Measurements from ENCODE around the gene SRL. TPM values are rescaled to one million over a fixed set of nuclear protein-coding genes. Genes with fewer than 3 reads are reported as not detected.
"Not testable (repeated sequence)": the region's sequence is repeated elsewhere in the genome, so short reads cannot be mapped to it uniquely, and the experiment has no call there.

SRL gene
- total RNA-seq, 1 donor from 2014 or later: not detected

DNA sequence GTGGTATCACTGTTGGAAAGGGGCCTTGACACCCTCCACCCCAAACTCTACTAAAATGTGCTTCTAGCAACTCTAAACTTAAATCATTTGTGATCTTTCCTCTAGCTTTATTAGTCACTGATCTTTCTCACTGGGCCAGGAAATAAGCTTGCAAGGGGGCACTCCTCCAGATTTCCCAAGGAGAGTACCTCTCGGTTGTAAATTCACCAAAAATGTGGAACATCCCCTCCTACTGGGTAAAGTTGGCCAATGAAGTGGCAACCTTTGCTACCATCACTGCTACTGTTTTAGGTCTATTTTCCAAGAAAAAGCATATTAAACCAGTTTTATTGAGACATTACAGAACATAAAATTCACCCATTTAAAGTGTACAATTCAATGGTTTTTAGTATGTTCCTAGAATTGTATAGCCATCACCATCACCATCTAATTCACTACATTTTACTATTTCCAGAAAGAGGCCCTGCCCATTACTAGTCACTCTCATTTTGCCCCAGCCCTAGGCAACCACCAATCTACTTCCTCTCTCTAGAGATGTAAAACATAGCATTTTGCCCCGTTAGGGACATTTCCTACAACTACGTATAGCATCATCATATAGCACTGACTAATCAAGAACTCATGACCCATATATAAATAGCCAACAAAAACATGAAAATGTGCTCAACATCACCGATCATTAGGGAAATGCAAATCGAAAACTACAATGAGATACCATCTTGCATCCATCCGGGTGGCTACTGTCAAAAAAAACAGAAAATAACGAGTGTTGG lies 81.0 kb downstream of the SRL start:
- H3K4me1 Mint-ChIP-seq (ENCODE audit: unreplicated experiment): no peaks in the 10 kb centered on the region
- TF ChIP-seq, protein P1, sequence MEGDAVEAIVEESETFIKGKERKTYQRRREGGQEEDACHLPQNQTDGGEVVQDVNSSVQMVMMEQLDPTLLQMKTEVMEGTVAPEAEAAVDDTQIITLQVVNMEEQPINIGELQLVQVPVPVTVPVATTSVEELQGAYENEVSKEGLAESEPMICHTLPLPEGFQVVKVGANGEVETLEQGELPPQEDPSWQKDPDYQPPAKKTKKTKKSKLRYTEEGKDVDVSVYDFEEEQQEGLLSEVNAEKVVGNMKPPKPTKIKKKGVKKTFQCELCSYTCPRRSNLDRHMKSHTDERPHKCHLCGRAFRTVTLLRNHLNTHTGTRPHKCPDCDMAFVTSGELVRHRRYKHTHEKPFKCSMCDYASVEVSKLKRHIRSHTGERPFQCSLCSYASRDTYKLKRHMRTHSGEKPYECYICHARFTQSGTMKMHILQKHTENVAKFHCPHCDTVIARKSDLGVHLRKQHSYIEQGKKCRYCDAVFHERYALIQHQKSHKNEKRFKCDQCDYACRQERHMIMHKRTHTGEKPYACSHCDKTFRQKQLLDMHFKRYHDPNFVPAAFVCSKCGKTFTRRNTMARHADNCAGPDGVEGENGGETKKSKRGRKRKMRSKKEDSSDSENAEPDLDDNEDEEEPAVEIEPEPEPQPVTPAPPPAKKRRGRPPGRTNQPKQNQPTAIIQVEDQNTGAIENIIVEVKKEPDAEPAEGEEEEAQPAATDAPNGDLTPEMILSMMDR (IDR thresholded peaks at IDR 0.05): no peak
- no peak for DNase-seq (ENCODE audit: extremely low spot score, unreplicated experiment)
- H3K27ac Mint-ChIP-seq (ENCODE audit: unreplicated experiment): no peak overlapping the region
- H3K36me3 Mint-ChIP-seq (ENCODE audit: unreplicated experiment): no peaks in the 10 kb centered on the region
- no peaks in the 10 kb centered on the region for H3K9me3 Mint-ChIP-seq (ENCODE audit: unreplicated experiment)
- peaks cover 4% of the 10 kb centered on the region for H3K27me3 Mint-ChIP-seq (ENCODE audit: unreplicated experiment)
- no peak overlapping the region for H3K4me3 Mint-ChIP-seq (ENCODE audit: unreplicated experiment)

DNA sequence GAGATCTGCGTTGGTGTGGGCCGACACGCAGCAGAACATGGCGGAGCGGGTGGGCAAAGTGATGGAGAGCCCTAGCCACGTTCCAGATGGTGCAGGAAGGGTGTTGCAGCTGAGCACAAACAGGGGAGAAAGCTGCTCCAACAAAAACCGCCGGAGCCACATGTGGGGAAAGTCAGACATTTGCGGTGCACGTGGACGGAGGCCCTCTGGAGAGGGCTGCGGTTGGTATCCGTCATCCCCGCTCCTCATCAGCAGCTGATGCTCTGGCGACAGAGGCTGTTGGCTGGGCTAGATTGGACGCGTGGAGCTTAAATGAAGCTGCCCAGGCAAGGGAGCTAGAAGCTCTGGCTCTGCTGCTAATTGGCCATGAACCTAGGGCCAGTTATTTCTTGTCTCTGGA lies 82.2 kb downstream of the SRL start:
- H3K27me3 Mint-ChIP-seq (ENCODE audit: unreplicated experiment): peaks cover 6% of the 10 kb centered on the region
- TF ChIP-seq, protein P1 (IDR thresholded peaks at IDR 0.05): no peak

DNA sequence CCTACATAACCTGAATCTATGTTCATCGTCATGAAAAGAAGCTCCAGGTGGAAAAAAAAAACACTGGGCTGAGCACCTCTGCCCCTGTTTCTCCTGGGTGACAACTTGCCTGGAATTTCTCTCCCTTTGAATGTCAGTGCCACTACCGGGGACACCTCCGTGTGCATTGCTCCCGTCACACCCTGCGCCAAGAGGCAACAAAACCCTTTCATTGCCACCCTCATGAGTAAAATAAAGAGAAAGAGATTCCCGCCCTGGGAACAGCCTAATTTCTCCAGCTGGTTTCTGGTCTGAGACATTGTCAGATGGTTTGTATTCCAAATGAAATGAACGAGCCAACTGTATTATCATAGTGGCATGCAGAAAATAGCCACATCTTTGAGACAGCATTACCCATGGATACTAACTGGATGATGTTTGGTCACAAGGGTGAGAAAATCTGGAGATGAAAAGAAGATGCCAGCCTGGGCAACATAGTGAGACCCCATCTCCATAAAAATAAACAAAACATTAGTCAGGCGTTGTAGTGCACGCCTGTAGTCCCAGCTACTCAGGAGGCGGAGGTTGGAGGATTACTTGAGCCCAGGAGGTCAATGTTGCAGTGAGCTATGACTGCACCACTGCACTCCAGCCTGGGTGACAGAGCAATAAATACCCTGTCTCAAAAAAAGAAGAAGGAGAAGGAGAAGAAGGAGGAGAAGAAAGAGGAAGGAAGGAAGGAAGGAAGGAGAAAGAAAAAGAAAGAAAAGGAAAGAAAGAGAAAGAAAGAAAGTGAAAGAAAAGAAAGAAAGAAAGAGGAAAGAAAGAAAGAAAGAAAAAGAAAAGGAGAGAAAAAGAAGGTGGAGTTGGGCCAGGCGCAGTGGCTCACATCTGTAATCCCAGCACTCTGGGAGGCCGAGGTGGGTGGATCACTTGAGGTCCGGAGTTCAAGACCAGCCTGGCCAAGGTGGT lies 83.5 kb downstream of the SRL start:
- Mint-ChIP-seq H3K4me1 (ENCODE audit: unreplicated experiment) (no peaks in the 10 kb centered on the region), H3K27ac (ENCODE audit: unreplicated experiment) (no peak overlapping the region), H3K4me3 (ENCODE audit: unreplicated experiment) (no peak overlapping the region), H3K36me3 (ENCODE audit: unreplicated experiment) (no peaks in the 10 kb centered on the region), H3K9me3 (ENCODE audit: unreplicated experiment) (no peaks in the 10 kb centered on the region), H3K27me3 (ENCODE audit: unreplicated experiment) (peaks cover 6% of the 10 kb centered on the region)
- TF ChIP-seq, protein P1 (IDR thresholded peaks at IDR 0.05): no peak
- DNase-seq (ENCODE audit: extremely low spot score, unreplicated experiment): no peak

More for the DNA sequence above, 82.2 kb downstream of the SRL start:
- DNase-seq (ENCODE audit: extremely low spot score, unreplicated experiment): no peak
- H3K4me1 Mint-ChIP-seq (ENCODE audit: unreplicated experiment): no peaks in the 10 kb centered on the region
- no peak overlapping the region for H3K27ac Mint-ChIP-seq (ENCODE audit: unreplicated experiment)
- H3K4me3 Mint-ChIP-seq (ENCODE audit: unreplicated experiment): no peak overlapping the region
- no peaks in the 10 kb centered on the region for H3K9me3 Mint-ChIP-seq (ENCODE audit: unreplicated experiment)
- no peaks in the 10 kb centered on the region for H3K36me3 Mint-ChIP-seq (ENCODE audit: unreplicated experiment)

DNA sequence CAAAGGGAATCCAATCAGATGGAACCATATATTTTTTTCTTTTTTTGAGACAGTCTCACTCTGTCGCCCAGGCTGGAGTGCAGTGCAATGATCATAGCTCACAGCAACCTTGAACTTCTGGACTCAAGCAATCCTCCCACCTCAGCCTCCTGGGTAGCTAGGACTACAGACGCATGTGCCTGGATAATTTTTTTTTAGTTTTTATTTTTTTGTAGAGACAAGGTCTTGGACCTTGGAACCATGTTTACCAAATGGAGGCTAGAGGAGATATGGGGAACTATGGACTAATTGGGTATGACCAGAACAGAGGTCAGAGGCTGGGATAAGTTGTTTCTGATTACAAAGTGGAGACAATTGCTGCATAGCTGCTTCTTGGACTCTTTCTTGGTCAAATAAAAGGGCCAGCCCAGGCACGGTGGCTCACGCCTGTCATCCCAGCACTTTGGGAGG lies 84.5 kb downstream of the SRL start:
- Mint-ChIP-seq H3K4me3 (ENCODE audit: unreplicated experiment) (no peak overlapping the region), H3K9me3 (ENCODE audit: unreplicated experiment) (no peaks in the 10 kb centered on the region), H3K27me3 (ENCODE audit: unreplicated experiment) (peaks cover 6% of the 10 kb centered on the region), H3K27ac (ENCODE audit: unreplicated experiment) (no peak overlapping the region), H3K36me3 (ENCODE audit: unreplicated experiment) (no peaks in the 10 kb centered on the region), H3K4me1 (ENCODE audit: unreplicated experiment) (no peaks in the 10 kb centered on the region)
- TF ChIP-seq, protein P1 (IDR thresholded peaks at IDR 0.05): no peak
- DNase-seq (ENCODE audit: extremely low spot score, unreplicated experiment): no peak

DNA sequence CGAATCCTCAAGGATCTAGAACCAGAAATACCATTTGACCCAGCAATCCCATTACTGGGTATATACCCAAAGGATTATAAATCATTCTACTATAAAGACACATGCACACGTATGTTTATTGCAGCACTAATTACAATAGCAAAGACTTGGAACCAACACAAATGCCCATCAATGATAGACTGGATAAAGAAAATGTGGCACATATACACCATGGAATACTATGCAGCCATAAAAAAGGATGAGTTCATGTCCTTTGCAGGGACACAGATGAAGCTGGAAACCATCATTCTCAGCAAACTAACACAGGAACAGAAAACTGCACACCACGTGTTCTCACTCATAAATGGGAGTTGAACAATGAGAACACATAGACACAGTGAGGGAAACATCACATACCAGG lies 85.4 kb downstream of the SRL start:
- H3K27me3 Mint-ChIP-seq (ENCODE audit: unreplicated experiment); H3K36me3 Mint-ChIP-seq (ENCODE audit: unreplicated experiment); H3K9me3 Mint-ChIP-seq (ENCODE audit: unreplicated experiment); H3K27ac Mint-ChIP-seq (ENCODE audit: unreplicated experiment); DNase-seq (ENCODE audit: extremely low spot score, unreplicated experiment); H3K4me1 Mint-ChIP-seq (ENCODE audit: unreplicated experiment); H3K4me3 Mint-ChIP-seq (ENCODE audit: unreplicated experiment): not testable (repeated sequence)

DNA sequence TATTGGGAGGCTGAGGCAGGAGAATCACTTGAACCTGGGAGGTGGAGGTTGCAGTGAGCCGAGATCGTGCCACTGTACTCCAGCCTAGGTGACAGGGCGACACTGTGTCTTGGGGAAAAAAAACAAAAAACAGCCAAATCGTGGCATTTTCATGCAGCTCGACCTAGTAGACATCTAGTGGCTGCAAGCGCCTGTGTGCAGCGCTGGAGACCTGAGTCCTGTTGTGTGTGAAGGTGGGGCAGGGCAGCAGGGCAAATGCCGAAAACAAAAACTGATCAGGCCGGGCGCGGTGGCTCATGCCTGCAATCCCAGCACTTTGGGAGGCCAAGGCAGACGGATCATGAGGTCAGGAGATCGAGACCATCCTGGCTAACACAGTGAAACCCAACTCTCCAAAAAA lies 88.5 kb downstream of the SRL start:
- H3K4me1 Mint-ChIP-seq (ENCODE audit: unreplicated experiment); H3K4me3 Mint-ChIP-seq (ENCODE audit: unreplicated experiment); DNase-seq (ENCODE audit: extremely low spot score, unreplicated experiment); H3K27me3 Mint-ChIP-seq (ENCODE audit: unreplicated experiment); H3K36me3 Mint-ChIP-seq (ENCODE audit: unreplicated experiment); H3K27ac Mint-ChIP-seq (ENCODE audit: unreplicated experiment); H3K9me3 Mint-ChIP-seq (ENCODE audit: unreplicated experiment): not testable (repeated sequence)
